Heart right ventricle (tissue), 16 donors: ENCODE results near the gene GAS6. TPM values are rescaled to one million over a fixed set of nuclear protein-coding genes. Genes with fewer than 3 reads are reported as not detected.

Source experiments
- ATAC-seq, 8 donors: fragments of 200-7000 bp; cut with Tn5 transposase; one replicate each; pipeline ENCODE4 v1.9.1; 2020; ENCODE audit warnings: mild to moderate bottlenecking in 8 of 8, moderate library complexity in 8 of 8, moderate number of reproducible peaks in 1 of 8
- DNase-seq, 2 donors: peaks; one replicate each; pipeline ENCODE4 v3.0.0-alpha.2; 2020
- H3K27ac ChIP-seq, 10 donors: fragments of 200-600 bp; sonication (generic) in 2 of 10; one replicate each; pipeline versions ENCODE4 v1.5.0 to v1.8.0; 2020 to 2022; ENCODE audit warnings: mild to moderate bottlenecking in 3 of 10
- H3K27me3 ChIP-seq, 7 donors: fragments of 200-600 bp; one replicate each; pipeline ENCODE4 v1.8.0; 2021 to 2022; ENCODE audit warnings: mild to moderate bottlenecking in 2 of 7
- H3K36me3 ChIP-seq, 9 donors: fragments of 200-600 bp; sonication (generic) in 1 of 9; one replicate each; pipeline versions ENCODE4 v1.5.0 to v1.8.0; 2020 to 2022; ENCODE audit warnings: mild to moderate bottlenecking in 2 of 9
- H3K4me1 ChIP-seq, 9 donors: fragments of 200-600 bp; sonication (generic) in 1 of 9; one replicate each; pipeline versions ENCODE4 v1.5.0 to v1.8.0; 2020 to 2022; ENCODE audit warnings: mild to moderate bottlenecking in 4 of 9
- H3K4me3 ChIP-seq, 10 donors: fragments of 200-600 bp; sonication (generic) in 2 of 10; one replicate each; pipeline versions ENCODE4 v1.5.0 to v1.8.0; 2020 to 2022; ENCODE audit warnings: mild to moderate bottlenecking in 7 of 10, moderate library complexity in 2 of 10
- H3K9me3 ChIP-seq, 11 donors: fragments of 200-600 bp in 10 of 11; sonication (generic) in 2 of 11; one replicate each; pipeline versions ENCODE4 v1.5.0 to v1.8.0; 2013 to 2022; ENCODE audit warnings: mild to moderate bottlenecking in 2 of 11, control low read depth in 1 of 11, moderate library complexity in 1 of 11
- CTCF ChIP-seq, 9 donors: fragments of 200-600 bp; sonication (generic) in 2 of 9; IDR thresholded peaks; one replicate each; pipeline versions ENCODE4 v1.5.0 to v1.8.0; 2021 to 2022; ENCODE audit warnings: antibody characterized with exemption in 9 of 9, mild to moderate bottlenecking in 5 of 9, moderate library complexity in 1 of 9
- WGBS, 2 donors: extraction: QIAGEN DNeasy Blood & Tissue Kit; methylation state at CpG; one replicate each; pipeline ENCODE4 v1.1.7; 2013; ENCODE audit warnings: inconsistent platforms in 1 of 2; 5-methylcytosine and 5-hydroxymethylcytosine counted together
- intact Hi-C, 10 donors: fragments of 100-400 bp; cut with DNase I; formaldehyde crosslinking; loops; one replicate each; pipeline versions ENCODE4 v1.11.1 to v1.14.2; 2022
- polyA plus RNA-seq, 2 donors: library from polyadenylated mRNA; stranded (reverse); fragments of 200-250 nt; gene quantifications; one replicate each; pipeline ENCODE4 v1.2.3, GENCODE V29; 2013
- total RNA-seq, 10 donors: library from RNA; stranded (reverse); fragmentation: NEBNext Ultra II Directional in 3 of 10; extraction: Animal tissue kit (Norgen Biotek cat#: 25700) in 3 of 10; gene quantifications; one replicate each; pipeline versions ENCODE4 v1.2.1 to v1.2.4, GENCODE V29; 2021 to 2023
- donor health status: Arrhythmogenic right ventricular cardiomyopathy.
- donor health status: ischemic (EF 13 %, LVEDD 7.1; RV severe dilation, severe dysfunction).
- donor health status: healthy with polysubstance abuse.
- donor health status: DM: no; HTN: yes; CAD: no.
- donor health status: DM: no; HTN: no; CAD: no.
- donor health status: ischemic (EF 25% LVEDD 6.9; RV normal size, moderate dysfunction).
- donor health status: ischemic (EF 25% LVEDD 5.7; RV mildly dilated, moderate dysfunction).
- donor health status: healthy.
- donor health status: DM: yes; HTN: yes; CAD: no.
- donor health status: Ischemic cardiomyopathy.
- donor health status: ischemic (EF 35%, LVEDD 5.7; RV mildly dilated, moderate dysfunction).
- donor health status: nonischemic (EF 11% LVEDD 7.7; RV severe dilation, severe dysfunction).
- donor health status: DM: yes; HTN: yes; CAD: no.
- donor health status: PGD.
- donor health status: ischemic (EF 29% LVEDD 5.4; RV normal size, mild dysfunction).
- donor health status: nonischemic (EF 23%, LVEDD 6.1; RV moderate dilation, normal function).

The GAS6 gene
- total and polyA plus RNA-seq, 12 donors, result 113 to 280 (median 174) TPM

- 92 to 95% methylated on average over 9 of the region's 9 CpGs for WGBS, 2 donors
- Histone ChIP-seq H3K36me3 (no peaks in the 10 kb centered on the region), H3K27me3 (no peaks in the 10 kb centered on the region), H3K4me1 (peaks cover 0 to 25% (median 8%) of the 10 kb centered on the region in 9 donors), H3K27ac (no peak overlapping the region), H3K4me3 (no peak overlapping the region), H3K9me3 (no peaks in the 10 kb centered on the region)
- no peak for TF ChIP-seq CTCF (IDR thresholded peaks at IDR 0.05)
- DNase-seq, result no peak
- no peak for ATAC-seq
- intact Hi-C loops, result loop anchor here in 3 of 10 donors (2.0 to 5.0 kb wide), 2 partner anchors 84 to 85 kb away; no protein-coding TSS in a partner anchor
Observed at GRCh38 chr13:113901642-113902041, 37.8 kb upstream of the GAS6 start.

GRCh38 chr13:113901231-113901630, 37.4 kb upstream of the GAS6 start:
- Histone ChIP-seq H3K9me3 (no peaks in the 10 kb centered on the region), H3K27ac (no peak overlapping the region), H3K36me3 (no peaks in the 10 kb centered on the region), H3K27me3 (no peaks in the 10 kb centered on the region), H3K4me3 (no peak overlapping the region), H3K4me1 (peaks cover 0 to 25% (median 8%) of the 10 kb centered on the region in 9 donors)
- no peak for TF ChIP-seq CTCF (IDR thresholded peaks at IDR 0.05)
- ATAC-seq, result no peak
- intact Hi-C loops, result loop anchor here in 2 of 10 donors (5.0 kb wide), 1 partner anchor 84 kb away; no protein-coding TSS in a partner anchor
- 63 to 73% methylated on average over 7 of the region's 7 CpGs for WGBS, 2 donors
- no peak for DNase-seq

- WGBS, 2 donors, result 85 to 98% methylated on average over 10 of the region's 10 CpGs
- Histone ChIP-seq H3K4me3 (no peak overlapping the region), H3K4me1 (peaks cover 0 to 25% (median 8%) of the 10 kb centered on the region in 9 donors), H3K36me3 (no peaks in the 10 kb centered on the region), H3K27ac (no peak overlapping the region), H3K27me3 (no peaks in the 10 kb centered on the region), H3K9me3 (no peaks in the 10 kb centered on the region)
- no peak for TF ChIP-seq CTCF (IDR thresholded peaks at IDR 0.05)
- DNase-seq (no peak), ATAC-seq (no peak)
- intact Hi-C loops, result loop anchor here in 2 of 10 donors (5.0 kb wide), 1 partner anchor 83 kb away; no protein-coding TSS in a partner anchor
Observed at GRCh38 chr13:113900646-113901045, 36.8 kb upstream of the GAS6 start.

GRCh38 chr13:113898391-113898790, 34.5 kb upstream of the GAS6 start:
- ATAC-seq, result no peak
- no peak overlapping the region for H3K27ac ChIP-seq
- H3K27me3 ChIP-seq, result no peaks in the 10 kb centered on the region
- 96 to 97% methylated on average over 15 of the region's 15 CpGs for WGBS, 2 donors
- H3K36me3 ChIP-seq, result no peaks in the 10 kb centered on the region
- H3K4me3 ChIP-seq, result no peak overlapping the region
- DNase-seq, result no peak
- intact Hi-C loops, result no loop called here
- H3K9me3 ChIP-seq, result no peaks in the 10 kb centered on the region
- TF ChIP-seq CTCF (IDR thresholded peaks at IDR 0.05), result no peak
- H3K4me1 ChIP-seq, result peaks cover 0 to 15% (median 7%) of the 10 kb centered on the region in 9 donors
